Gastrocnemius medialis (tissue), 4 donors: ENCODE results near the gene LHX3.

ENCODE experiments used
- POLR2A ChIP-seq, 2 donors: fragments of 450-650 bp; IDR thresholded peaks; one replicate each; pipeline ENCODE4 v1.6.1; 2017; ENCODE audit warnings: antibody characterized with exemption in 2 of 2, mild to moderate bottlenecking in 2 of 2, moderate library complexity in 2 of 2
- TF ChIP-seq, protein P1 (sequence below), 5 experiments: fragments of 450-650 bp in 3 of 5; fragments of 200-600 bp in 2 of 5; sonication (generic) in 2 of 5; IDR thresholded peaks in 4 of 5; conservative IDR thresholded peaks in 1 of 5; 1 replicate in 4 of 5; 2 replicates in 1 of 5; pipeline ENCODE4 v1.5.1; 2016 to 2019; ENCODE audit warnings: antibody characterized with exemption in 5 of 5, mild to moderate bottlenecking in 3 of 5, moderate library complexity in 3 of 5

DNA sequence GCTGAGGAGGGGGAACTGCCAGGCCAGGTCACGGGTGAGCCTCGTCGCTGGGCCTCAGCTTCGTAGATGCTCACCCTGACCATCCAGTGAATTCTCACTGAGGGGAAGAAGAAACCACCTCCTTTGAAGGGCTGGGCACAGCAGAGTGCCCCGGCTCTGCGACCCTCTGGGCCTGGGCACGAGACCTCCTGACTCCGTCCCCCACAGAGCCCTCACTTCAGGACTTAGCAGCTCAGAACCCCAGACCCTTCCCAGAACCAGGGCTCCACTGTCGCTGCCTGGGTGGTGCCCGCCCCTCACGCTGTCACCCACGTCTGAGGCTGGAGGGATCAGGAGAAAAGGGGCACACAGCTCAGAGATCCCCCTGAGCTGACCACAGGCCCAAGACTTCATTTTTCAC, 52.0 kb downstream of the LHX3 start:
- TF ChIP-seq, protein P1, sequence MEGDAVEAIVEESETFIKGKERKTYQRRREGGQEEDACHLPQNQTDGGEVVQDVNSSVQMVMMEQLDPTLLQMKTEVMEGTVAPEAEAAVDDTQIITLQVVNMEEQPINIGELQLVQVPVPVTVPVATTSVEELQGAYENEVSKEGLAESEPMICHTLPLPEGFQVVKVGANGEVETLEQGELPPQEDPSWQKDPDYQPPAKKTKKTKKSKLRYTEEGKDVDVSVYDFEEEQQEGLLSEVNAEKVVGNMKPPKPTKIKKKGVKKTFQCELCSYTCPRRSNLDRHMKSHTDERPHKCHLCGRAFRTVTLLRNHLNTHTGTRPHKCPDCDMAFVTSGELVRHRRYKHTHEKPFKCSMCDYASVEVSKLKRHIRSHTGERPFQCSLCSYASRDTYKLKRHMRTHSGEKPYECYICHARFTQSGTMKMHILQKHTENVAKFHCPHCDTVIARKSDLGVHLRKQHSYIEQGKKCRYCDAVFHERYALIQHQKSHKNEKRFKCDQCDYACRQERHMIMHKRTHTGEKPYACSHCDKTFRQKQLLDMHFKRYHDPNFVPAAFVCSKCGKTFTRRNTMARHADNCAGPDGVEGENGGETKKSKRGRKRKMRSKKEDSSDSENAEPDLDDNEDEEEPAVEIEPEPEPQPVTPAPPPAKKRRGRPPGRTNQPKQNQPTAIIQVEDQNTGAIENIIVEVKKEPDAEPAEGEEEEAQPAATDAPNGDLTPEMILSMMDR (IDR thresholded peaks at IDR 0.05 in 4 of 5, conservative IDR thresholded peaks at IDR 0.05 in 1 of 5) = no peak
- TF ChIP-seq POLR2A (IDR thresholded peaks at IDR 0.05) = no peak
